ENCODE results near the gene FRYL.
A peak's percentile ranks its signal among the peaks of the same experiment; 100 is the strongest.
"Not testable (repeated sequence)": the region's sequence is repeated elsewhere in the genome, so short reads cannot be mapped to it uniquely, and the experiment has no call there.

FRYL gene

DNA sequence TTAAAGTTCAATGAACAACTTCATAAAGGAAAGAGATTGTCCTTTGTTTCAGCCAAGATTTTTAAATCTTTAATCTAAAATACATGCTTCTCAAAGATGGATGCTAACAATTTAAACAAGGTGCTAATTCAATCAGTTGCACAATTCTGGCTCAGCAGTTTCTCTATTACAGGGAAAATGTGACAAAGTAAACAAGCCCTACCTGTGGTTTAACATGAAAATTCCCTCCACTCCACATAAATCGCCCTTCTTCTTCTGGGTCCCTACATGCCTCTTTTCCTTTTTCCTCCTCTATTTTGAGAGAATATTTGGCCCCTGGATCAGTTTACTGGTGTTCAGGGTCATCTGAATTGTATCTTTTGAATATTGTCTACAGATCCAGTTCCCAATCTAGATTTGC, 80.6 kb downstream of the FRYL start:
- DNase-seq (ENCODE audit: low read depth), result no peak
- no peak overlapping the region for H3K4me3 ChIP-seq (ENCODE audit: control insufficient read depth, low read depth, low read length)

DNA sequence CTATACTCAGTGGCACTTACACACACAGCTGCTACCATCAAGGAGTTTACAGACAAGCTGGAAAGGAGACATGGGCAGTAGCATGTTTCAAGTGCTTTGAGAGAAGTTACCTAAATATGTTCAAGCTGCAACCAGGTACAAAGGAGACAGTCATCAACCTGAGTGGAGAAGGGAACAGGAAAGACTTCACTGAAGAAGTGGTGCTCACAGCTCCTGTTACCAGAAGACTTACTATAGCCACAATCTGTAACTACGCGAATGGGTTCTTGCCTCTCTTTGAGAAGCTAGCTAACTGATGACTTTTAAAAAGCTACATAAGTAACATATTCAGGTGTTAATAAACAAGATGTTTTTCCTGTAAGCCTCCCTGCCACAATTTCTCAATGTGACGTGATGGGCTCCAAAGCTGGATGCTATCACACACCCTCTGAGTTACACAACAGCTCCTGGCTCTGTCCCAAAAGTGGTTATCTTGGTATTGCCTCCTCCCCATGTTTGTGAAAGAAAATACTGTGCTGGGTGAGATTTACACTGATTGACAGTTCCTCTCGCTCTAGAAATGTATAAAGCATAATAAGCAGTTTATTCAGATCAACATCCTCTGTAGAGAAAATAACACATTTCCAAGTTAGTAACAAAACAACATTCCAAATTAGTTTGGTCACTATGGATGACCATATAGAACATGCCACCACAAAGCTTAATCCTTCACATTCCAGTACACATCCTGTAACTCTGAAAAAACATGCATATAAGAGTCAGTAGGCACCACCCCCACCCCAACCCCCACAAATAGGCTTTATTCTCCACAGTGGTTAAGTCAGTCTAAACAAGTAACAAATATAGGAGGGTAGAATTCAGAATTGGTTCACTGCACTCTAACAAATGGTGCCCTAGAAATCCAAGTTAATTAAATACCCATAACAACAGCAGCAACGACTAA, 81.8 kb downstream of the FRYL start:
- H3K4me3 ChIP-seq (ENCODE audit: control insufficient read depth, low read depth, low read length), result no peak overlapping the region
- peak; percentile 91 for DNase-seq (ENCODE audit: low read depth)
- TF ChIP-seq, protein P1, sequence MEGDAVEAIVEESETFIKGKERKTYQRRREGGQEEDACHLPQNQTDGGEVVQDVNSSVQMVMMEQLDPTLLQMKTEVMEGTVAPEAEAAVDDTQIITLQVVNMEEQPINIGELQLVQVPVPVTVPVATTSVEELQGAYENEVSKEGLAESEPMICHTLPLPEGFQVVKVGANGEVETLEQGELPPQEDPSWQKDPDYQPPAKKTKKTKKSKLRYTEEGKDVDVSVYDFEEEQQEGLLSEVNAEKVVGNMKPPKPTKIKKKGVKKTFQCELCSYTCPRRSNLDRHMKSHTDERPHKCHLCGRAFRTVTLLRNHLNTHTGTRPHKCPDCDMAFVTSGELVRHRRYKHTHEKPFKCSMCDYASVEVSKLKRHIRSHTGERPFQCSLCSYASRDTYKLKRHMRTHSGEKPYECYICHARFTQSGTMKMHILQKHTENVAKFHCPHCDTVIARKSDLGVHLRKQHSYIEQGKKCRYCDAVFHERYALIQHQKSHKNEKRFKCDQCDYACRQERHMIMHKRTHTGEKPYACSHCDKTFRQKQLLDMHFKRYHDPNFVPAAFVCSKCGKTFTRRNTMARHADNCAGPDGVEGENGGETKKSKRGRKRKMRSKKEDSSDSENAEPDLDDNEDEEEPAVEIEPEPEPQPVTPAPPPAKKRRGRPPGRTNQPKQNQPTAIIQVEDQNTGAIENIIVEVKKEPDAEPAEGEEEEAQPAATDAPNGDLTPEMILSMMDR (conservative IDR thresholded peaks at IDR 0.05; ENCODE audit: control insufficient read depth, insufficient read depth, low read depth, low read length), result no peak

More for the DNA sequence above, 80.6 kb downstream of the FRYL start:
- TF ChIP-seq, protein P1 (conservative IDR thresholded peaks at IDR 0.05; ENCODE audit: control insufficient read depth, insufficient read depth, low read depth, low read length), result no peak

DNA sequence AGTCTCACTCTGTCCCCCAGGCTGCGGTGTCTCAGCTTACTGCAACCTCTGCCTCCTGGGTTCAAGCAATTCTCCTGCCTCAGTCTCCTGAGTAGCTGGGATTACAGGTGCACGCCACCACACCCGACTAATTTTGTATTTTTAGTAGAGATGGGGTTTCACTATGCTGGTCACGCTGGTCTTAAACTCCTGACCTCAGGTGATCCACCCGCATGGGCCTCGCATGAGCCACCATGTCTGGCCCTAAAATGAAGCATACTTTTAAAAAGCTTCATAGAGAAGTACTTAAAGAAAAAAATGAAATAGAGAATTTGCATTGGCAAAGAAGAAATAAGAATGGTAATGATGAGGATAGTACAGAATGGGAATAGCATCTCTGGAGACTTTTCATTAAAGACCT, 82.6 kb downstream of the FRYL start:
- not testable (repeated sequence) for H3K4me3 ChIP-seq (ENCODE audit: control insufficient read depth, low read depth, low read length); DNase-seq (ENCODE audit: low read depth)

DNA sequence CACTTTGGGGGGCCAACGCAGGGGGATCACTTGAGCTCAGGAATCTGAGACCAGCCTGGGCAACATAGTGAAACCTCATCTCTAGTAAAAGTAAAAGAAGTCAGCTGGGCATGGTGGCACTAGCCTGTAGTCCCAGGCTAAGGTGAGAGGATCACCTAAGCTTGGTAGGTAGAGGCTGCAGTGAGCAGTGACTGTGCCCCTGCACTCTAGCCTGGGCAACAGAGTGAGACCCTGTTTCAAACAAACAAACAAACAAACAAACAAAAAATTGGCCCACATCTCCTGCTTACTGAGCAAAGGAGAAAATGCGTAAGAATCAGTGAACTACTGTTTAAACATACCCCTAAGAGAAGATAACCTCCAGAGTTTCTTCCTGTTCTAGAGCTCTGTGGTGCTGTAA, 85.3 kb downstream of the FRYL start:
- TF ChIP-seq, protein P1 (conservative IDR thresholded peaks at IDR 0.05; ENCODE audit: control insufficient read depth, insufficient read depth, low read depth, low read length), result no peak
- H3K4me3 ChIP-seq (ENCODE audit: control insufficient read depth, low read depth, low read length), result no peak overlapping the region
- no peak for DNase-seq (ENCODE audit: low read depth)

DNA sequence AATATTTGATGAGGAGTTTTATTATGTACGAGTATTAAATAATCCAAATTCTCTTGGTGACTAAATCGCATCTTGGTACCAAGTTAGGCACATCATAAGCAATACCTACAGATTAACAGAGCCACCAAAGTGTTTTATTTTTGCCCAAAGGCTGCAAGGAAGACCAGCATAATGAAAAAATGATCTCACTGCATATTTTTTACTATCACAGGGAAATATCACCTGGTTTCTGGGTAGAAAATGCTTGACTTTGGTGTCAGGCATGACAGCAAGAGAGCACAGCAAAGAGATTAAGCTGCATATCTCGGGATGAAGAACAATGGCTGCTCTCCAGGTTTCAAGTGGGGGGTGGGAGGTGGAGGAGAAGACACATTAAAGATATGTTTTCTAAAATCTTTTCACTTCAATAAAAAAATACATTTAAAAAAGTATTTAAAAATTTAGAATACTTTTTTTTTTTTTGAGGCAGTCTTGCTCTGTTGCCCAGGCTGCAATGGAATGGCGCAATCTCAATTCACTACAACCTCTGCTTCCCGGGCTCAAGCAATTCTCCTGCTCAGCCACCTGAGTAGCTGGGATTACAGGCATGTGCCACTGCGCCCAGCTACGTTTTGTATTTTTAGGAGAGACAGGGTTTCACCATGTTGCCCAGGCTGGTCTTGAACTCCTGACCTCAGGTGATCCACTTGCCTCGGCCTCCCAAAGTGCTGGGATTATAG, 86.1 kb downstream of the FRYL start:
- DNase-seq (ENCODE audit: low read depth), result no peak
- no peak overlapping the region for H3K4me3 ChIP-seq (ENCODE audit: control insufficient read depth, low read depth, low read length)
- TF ChIP-seq, protein P1 (conservative IDR thresholded peaks at IDR 0.05; ENCODE audit: control insufficient read depth, insufficient read depth, low read depth, low read length), result no peak

DNA sequence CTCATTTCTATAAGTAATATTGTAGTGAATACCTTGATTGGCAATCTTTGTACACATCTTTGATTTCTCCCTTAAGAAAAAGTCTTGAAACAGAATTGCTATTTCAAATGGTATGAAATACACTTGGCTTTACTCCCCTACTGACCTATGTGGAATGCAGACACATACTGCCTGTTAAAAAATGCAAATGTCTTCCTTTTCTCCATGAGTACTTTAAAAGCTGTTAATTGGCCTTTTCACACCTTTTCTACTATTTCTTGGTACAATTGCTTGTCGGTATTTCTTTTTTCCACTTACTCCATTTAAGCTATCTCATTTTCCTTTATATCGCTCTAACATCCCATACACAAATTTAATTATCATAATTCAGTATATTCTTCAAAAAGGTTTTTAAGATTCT, 87.2 kb downstream of the FRYL start:
- TF ChIP-seq, protein P1 (conservative IDR thresholded peaks at IDR 0.05; ENCODE audit: control insufficient read depth, insufficient read depth, low read depth, low read length), result no peak
- no peak overlapping the region for H3K4me3 ChIP-seq (ENCODE audit: control insufficient read depth, low read depth, low read length)
- DNase-seq (ENCODE audit: low read depth), result no peak

DNA sequence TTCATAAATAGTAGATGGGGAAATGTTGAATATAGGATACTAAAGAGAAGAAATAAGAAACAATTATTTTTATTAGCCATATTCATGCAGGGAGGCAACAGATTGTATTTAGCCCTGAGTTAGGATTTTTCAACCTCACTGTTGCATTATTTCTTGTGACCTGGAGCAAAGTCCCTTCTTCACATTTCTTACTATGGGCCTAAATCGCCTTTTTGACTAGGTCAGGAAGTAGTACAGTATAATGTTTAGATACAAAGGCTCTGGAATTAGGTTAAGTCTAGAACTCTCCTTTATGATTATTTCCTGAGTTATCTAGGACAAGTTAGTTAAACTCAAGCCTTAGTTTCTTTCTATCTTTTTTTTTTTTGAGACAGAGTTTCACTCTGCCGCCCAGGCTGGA, 88.0 kb downstream of the FRYL start:
- H3K4me3 ChIP-seq (ENCODE audit: control insufficient read depth, low read depth, low read length), result no peak overlapping the region
- TF ChIP-seq, protein P1 (conservative IDR thresholded peaks at IDR 0.05; ENCODE audit: control insufficient read depth, insufficient read depth, low read depth, low read length), result no peak
- no peak for DNase-seq (ENCODE audit: low read depth)

Measured in fibroblast of mammary gland (primary cell).